ENCODE data around the gene CCNT2. TPM values are rescaled to one million over a fixed set of nuclear protein-coding genes. Genes with fewer than 3 reads are reported as not detected.
A peak's percentile ranks its signal among the peaks of the same experiment; 100 is the strongest.

The CCNT2 gene
- total RNA-seq, 8 experiments from 2014 or later, result 23.6 to 52.6 (median 45.3) TPM

DNA sequence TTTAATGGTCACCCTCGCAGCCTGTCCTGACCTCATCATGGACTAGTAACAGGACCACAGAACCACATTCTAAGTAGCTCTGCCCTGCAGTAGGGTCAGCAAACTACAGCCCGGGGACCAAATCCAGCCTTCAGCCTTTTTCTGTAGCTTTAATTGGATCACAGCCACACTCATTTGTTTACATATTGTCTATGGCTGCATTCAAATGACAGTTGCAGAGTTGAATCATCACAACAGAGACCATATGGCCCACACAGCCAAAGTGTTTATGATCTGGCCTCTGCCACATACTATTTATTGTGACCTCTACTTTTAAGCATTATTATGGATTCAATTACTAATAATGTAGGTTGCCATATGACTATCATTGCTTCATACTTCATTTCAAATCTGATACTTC is 80.9 kb downstream of the CCNT2 start:
- ATAC-seq (replicated peaks in 6 of 8), result peak in 3 of 8 experiments; percentile 47 to 64 (median 49)
- Histone ChIP-seq H3K27ac (no peak overlapping the region), H3K4me1 (replicated peaks in 1 of 2) (no peaks in the 10 kb centered on the region), H3K4me3 (no peak overlapping the region)
- 13 to 100% (median 68%) methylated on average over 1 to 2 of the region's 2 CpGs; no CpG with 5 or more reads in 1 of the 10 experiments for WGBS, 10 experiments
- in situ Hi-C loops (cut with MboI; ENCODE audit: low pct_unique_long_range_greater_than_20kb in 2 of 9, low sequenced_read_pairs in 9 of 9, unreplicated experiment in 9 of 9), result loop anchor here in 1 of 9 experiments (25.0 kb wide), 1 partner anchor 713 kb away; no protein-coding TSS in a partner anchor

DNA sequence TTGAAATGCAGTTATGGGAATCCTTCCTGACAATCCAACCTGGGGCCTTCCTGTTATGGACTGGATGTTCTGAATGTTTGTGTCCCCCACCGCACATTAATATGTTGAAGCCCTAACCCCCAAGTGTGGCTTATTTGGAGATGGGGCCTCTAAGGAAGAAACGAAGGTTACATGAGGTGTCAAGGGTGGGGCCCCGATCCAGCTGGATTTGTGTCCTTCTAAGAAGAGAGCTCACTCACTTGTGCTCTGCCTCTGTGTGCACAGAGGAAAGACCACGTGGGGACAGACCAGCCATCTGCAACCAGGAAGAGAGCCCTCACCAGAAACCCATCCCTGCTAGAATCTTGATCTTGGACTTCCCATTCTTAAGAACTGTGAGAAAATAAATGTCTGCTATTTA is 84.2 kb downstream of the CCNT2 start:
- no peak for ATAC-seq (replicated peaks in 6 of 8)
- H3K4me3 ChIP-seq, result no peak overlapping the region
- H3K27ac ChIP-seq, result no peak overlapping the region
- in situ Hi-C loops (cut with MboI; ENCODE audit: low pct_unique_long_range_greater_than_20kb in 2 of 9, low sequenced_read_pairs in 9 of 9, unreplicated experiment in 9 of 9), result loop anchor here in 3 of 9 experiments (25.0 kb wide), 1 partner anchor 709 kb away; no protein-coding TSS in a partner anchor
- H3K4me1 ChIP-seq (replicated peaks in 1 of 2), result peaks cover 0 to 13% of the 10 kb centered on the region in 2 donors
- WGBS, 10 experiments, result 33 to 90% (median 81%) methylated on average over 2 to 3 of the region's 4 CpGs; no CpG with 5 or more reads in 6 of the 10 experiments

DNA sequence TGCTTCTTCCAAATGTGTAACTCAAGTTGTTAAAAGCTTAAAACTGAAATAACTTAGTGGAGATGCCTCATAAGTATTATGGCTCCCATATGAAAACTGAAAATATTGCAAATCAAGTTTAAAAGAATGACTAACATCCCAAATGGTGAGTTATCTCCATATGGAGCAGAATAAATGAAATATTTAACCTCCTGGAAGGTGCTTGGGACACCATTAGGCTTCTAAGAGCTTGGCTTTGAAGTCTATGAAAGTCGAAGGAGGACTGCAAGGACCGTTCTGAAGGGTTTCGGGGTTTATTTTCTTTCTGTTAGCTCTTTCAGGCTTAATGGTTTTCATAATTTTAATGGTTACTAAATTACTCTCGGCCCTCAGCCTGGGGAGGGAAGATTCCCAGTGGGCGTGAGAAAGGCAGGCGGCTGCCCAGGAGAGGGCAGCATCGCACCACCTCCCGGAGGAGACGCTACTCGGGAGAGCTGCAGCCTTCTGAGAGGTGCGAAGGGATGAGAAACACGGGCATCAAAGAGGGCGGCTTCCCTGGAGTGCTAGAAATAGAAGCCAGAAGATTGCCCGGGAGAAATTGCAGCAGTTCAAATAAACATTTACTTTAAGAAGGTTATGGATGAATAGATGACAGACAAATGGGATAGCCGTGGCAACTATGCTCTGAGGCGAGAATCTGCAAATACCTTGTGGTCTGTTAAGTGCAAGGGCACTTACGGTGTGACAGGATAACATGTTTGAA is 85.6 kb downstream of the CCNT2 start:
- peaks cover 0 to 13% of the 10 kb centered on the region in 2 donors for H3K4me1 ChIP-seq (replicated peaks in 1 of 2)
- in situ Hi-C loops (cut with MboI; ENCODE audit: low pct_unique_long_range_greater_than_20kb in 2 of 9, low sequenced_read_pairs in 9 of 9, unreplicated experiment in 9 of 9), result loop anchor here in 3 of 9 experiments (25.0 kb wide), 1 partner anchor 708 kb away; no protein-coding TSS in a partner anchor
- H3K4me3 ChIP-seq, result no peak overlapping the region
- no peak overlapping the region for H3K27ac ChIP-seq
- WGBS, 10 experiments, result 0 to 100% (median 10%) methylated on average over 1 to 10 of the region's 17 CpGs; no CpG with 5 or more reads in 1 of the 10 experiments
- peak; percentile 94 to 100 (median 100) for ATAC-seq (replicated peaks in 6 of 8)

DNA sequence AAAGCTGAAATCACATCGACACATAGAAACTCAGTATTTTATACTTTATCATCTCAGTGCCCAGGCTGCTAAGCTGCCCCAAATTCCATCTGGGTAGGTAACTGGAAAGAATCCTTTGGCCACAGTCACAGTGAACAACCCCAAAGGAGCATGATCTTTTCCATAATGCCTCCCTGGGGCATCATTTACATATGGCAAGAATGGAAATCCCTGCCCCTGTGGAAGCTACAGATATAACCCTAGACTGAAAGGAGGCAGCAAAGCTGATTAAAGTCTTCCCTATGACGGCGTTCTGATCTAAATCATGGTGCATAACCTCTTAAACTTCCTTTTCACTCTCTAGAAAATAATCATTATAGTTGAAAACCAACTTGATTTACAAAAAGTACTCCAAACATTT is 87.1 kb downstream of the CCNT2 start:
- in situ Hi-C loops (cut with MboI; ENCODE audit: low pct_unique_long_range_greater_than_20kb in 2 of 9, low sequenced_read_pairs in 9 of 9, unreplicated experiment in 9 of 9), result loop anchor here in 3 of 9 experiments (25.0 kb wide), 1 partner anchor 707 kb away; no protein-coding TSS in a partner anchor
- Histone ChIP-seq H3K4me3 (no peak overlapping the region), H3K4me1 (replicated peaks in 1 of 2) (peaks cover 0 to 13% of the 10 kb centered on the region in 2 donors), H3K27ac (no peak overlapping the region)
- 35 to 71% (median 48%) methylated on average over 2 to 3 of the region's 3 CpGs for WGBS, 10 experiments
- ATAC-seq (replicated peaks in 6 of 8), result peak in 5 of 8 experiments; percentile 12 to 57 (median 24)

Other genes with a start within 250 kb of the CCNT2 start
- 10 to 100 TPM in 1 of 8 experiments, 1 to 10 TPM in 3, under 1 TPM in 4; 0.31 to 11.2 (median 0.87) TPM for gene TMEM163, start 199.8 kb upstream of the CCNT2 start, total RNA-seq
- 1 to 10 TPM in 1 of 8 experiments, under 1 TPM in 6, not detected in 1; 0.16 to 1.5 (median 0.37) TPM for gene ACMSD, start 80.2 kb upstream of the CCNT2 start, total RNA-seq
- 10 to 100 TPM in 1 of 8 experiments, under 1 TPM in 5, not detected in 2; 0.17 to 34.3 (median 0.58) TPM for gene MAP3K19, start 128.6 kb downstream of the CCNT2 start, total RNA-seq
- gene RAB3GAP1, start 133.5 kb downstream of the CCNT2 start, total RNA-seq, result 10 to 100 TPM; 28.1 to 56.5 (median 39.2) TPM